ENCODE data around the gene NCR3LG1.

- TF ChIP-seq EZH2phosphoT487 (IDR thresholded peaks at IDR 0.05; ENCODE audit: insufficient read depth, low read depth) (no peak), EZH2 (IDR thresholded peaks at IDR 0.05; ENCODE audit: insufficient read depth, poor library complexity, severe bottlenecking) (no peak)
Observed at GRCh38 chr11:17369094-17369493, 17.5 kb downstream of the NCR3LG1 start.

Measured in GM23248 (cell line).